ENCODE results near the gene IKZF1.

The IKZF1 gene

GRCh38 chr7:50370884-50371283, 66.4 kb downstream of the IKZF1 start:
- ChIA-PET POLR2A (no interaction called here), CTCF (interaction anchor here (0.9 to 8.5 kb wide), 13 partner anchors 8 to 278 kb away, joined by 3 to 136 read pairs (median 3); partner anchors contain the start of gene ZPBP)
- TF ChIP-seq, protein P1, sequence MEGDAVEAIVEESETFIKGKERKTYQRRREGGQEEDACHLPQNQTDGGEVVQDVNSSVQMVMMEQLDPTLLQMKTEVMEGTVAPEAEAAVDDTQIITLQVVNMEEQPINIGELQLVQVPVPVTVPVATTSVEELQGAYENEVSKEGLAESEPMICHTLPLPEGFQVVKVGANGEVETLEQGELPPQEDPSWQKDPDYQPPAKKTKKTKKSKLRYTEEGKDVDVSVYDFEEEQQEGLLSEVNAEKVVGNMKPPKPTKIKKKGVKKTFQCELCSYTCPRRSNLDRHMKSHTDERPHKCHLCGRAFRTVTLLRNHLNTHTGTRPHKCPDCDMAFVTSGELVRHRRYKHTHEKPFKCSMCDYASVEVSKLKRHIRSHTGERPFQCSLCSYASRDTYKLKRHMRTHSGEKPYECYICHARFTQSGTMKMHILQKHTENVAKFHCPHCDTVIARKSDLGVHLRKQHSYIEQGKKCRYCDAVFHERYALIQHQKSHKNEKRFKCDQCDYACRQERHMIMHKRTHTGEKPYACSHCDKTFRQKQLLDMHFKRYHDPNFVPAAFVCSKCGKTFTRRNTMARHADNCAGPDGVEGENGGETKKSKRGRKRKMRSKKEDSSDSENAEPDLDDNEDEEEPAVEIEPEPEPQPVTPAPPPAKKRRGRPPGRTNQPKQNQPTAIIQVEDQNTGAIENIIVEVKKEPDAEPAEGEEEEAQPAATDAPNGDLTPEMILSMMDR (IDR thresholded peaks at IDR 0.05; ENCODE audit: control extremely low read depth, extremely low read depth, low read depth, missing control alignments): no peak

GRCh38 chr7:50371551-50372021, 67.1 kb downstream of the IKZF1 start:
- ChIA-PET CTCF (interaction anchor here (1.0 to 8.5 kb wide), 7 partner anchors 11 to 279 kb away, joined by 3 to 136 read pairs (median 5); no protein-coding TSS in a partner anchor), POLR2A (no interaction called here)
- TF ChIP-seq, protein P1 (IDR thresholded peaks at IDR 0.05; ENCODE audit: control extremely low read depth, extremely low read depth, low read depth, missing control alignments): no peak
- no peak for DNase-seq (ENCODE audit: extremely low spot score)

More at GRCh38 chr7:50370884-50371283, 66.4 kb downstream of the IKZF1 start:
- DNase-seq (ENCODE audit: extremely low spot score): no peak

GRCh38 chr7:50372923-50373322, 68.4 kb downstream of the IKZF1 start:
- ChIA-PET POLR2A (no interaction called here), CTCF (interaction anchor here (0.9 to 1.4 kb wide), 7 partner anchors 11 to 231 kb away, joined by 3 to 5 read pairs (median 4); no protein-coding TSS in a partner anchor)
- TF ChIP-seq, protein P1 (IDR thresholded peaks at IDR 0.05; ENCODE audit: control extremely low read depth, extremely low read depth, low read depth, missing control alignments): no peak
- no peak for DNase-seq (ENCODE audit: extremely low spot score)

DNA sequence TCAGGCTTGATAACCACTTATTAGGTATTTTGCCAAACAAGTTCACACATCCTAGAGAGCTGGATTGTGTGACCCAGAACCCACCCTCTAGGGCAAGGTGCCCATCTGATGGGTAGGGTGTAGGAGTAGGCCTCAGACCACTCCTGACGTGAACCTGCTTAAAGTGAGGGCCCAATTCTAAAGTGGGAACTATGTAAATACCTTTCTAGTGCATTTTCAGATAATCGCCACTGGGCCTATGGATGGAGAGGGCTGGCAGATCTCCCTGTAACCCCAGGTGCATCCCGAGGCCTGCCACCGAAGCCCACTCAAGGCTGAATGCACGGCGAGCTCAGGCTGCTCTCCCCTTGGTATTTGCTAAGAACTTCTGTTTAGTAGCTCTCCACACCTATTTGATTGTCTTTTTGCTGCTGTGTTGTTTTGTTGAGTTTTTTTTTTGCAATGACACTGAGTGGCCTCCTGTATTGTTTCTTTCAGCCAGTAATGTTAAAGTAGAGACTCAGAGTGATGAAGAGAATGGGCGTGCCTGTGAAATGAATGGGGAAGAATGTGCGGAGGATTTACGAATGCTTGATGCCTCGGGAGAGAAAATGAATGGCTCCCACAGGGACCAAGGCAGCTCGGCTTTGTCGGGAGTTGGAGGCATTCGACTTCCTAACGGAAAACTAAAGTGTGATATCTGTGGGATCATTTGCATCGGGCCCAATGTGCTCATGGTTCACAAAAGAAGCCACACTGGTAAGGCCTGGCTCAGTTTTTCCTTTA, 71.7 kb downstream of the IKZF1 start:
- POLR2A ChIA-PET: no interaction called here
- CTCF ChIA-PET: interaction anchor here (0.8 to 3.4 kb wide), 7 partner anchors 8 to 171 kb away, joined by 3 to 14 read pairs (median 8); no protein-coding TSS in a partner anchor
- DNase-seq (ENCODE audit: extremely low spot score): no peak
- TF ChIP-seq, protein P1 (IDR thresholded peaks at IDR 0.05; ENCODE audit: control extremely low read depth, extremely low read depth, low read depth, missing control alignments): no peak

- TF ChIP-seq, protein P1 (IDR thresholded peaks at IDR 0.05; ENCODE audit: control extremely low read depth, extremely low read depth, low read depth, missing control alignments): no peak
- CTCF ChIA-PET: interaction anchor here (0.9 to 3.4 kb wide), 12 partner anchors 9 to 186 kb away, joined by 3 to 14 read pairs (median 4); no protein-coding TSS in a partner anchor
- POLR2A ChIA-PET: no interaction called here
- no peak for DNase-seq (ENCODE audit: extremely low spot score)
These were observed 72.8 kb downstream of the IKZF1 start for GRCh38 chr7:50377356-50377755.

DNA sequence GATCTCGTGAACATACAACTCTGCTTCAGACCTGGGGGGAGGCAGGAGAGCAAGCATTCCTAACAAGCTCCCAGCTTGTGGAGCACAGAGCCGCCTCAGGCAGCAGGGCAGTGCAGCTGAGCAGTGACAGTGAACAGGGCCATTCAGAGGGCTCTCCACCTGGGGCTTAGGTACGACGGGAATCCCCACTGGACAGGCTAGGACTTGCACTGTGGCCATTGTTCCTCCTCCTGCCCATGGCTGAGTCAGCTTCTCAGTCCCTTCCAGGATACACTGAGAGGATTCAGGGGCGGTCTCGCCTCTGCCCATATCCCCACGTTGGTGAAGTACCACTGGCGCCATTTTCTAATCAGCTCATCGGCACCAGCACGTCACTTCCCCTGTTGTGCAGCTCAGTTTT, 74.6 kb downstream of the IKZF1 start:
- CTCF ChIA-PET: interaction anchor here (1.0 to 3.4 kb wide), 3 partner anchors 9 to 15 kb away, joined by 3 to 14 read pairs (median 8); no protein-coding TSS in a partner anchor
- no peak for DNase-seq (ENCODE audit: extremely low spot score)
- POLR2A ChIA-PET: no interaction called here

More for the DNA sequence above, 74.6 kb downstream of the IKZF1 start:
- TF ChIP-seq, protein P1 (IDR thresholded peaks at IDR 0.05; ENCODE audit: control extremely low read depth, extremely low read depth, low read depth, missing control alignments): no peak
